HG03342 (cell line): ENCODE data around the gene CARNS1.
A peak's percentile ranks its signal among the peaks of the same experiment; 100 is the strongest.
"Not testable (repeated sequence)": the region's sequence is repeated elsewhere in the genome, so short reads cannot be mapped to it uniquely, and the experiment has no call there.

Experiments
- ATAC-seq: cut with Tn5 transposase; IDR thresholded peaks from one replicate; pipeline ENCODE4 v1.9.1; 2021; ENCODE audit warnings: mild to moderate bottlenecking, moderate library complexity; ENCODE audit not compliant: unreplicated experiment

Gene CARNS1

GRCh38 chr11:67409781-67410368, 5.6 kb upstream of the CARNS1 start:
- ATAC-seq = no peak

GRCh38 chr11:67410369-67410831, 5.1 kb upstream of the CARNS1 start:
- ATAC-seq = no peak

- no peak for ATAC-seq
Observed at GRCh38 chr11:67410984-67411784, 4.3 kb upstream of the CARNS1 start.

- ATAC-seq = no peak
Observed at GRCh38 chr11:67411785-67412152, 3.7 kb upstream of the CARNS1 start.

- no peak for ATAC-seq
Observed at GRCh38 chr11:67412495-67413179, 2.8 kb upstream of the CARNS1 start.

GRCh38 chr11:67413266-67413849, 2.1 kb upstream of the CARNS1 start:
- ATAC-seq = no peak

- no peak for ATAC-seq
Observed at GRCh38 chr11:67416416-67417335, 1.2 kb downstream of the CARNS1 start.

- no peak for ATAC-seq
Observed at GRCh38 chr11:67417425-67417824, 1.9 kb downstream of the CARNS1 start.

GRCh38 chr11:67418476-67419281, 3.2 kb downstream of the CARNS1 start:
- ATAC-seq = no peak

GRCh38 chr11:67419325-67420049, 4.0 kb downstream of the CARNS1 start:
- no peak for ATAC-seq

- no peak for ATAC-seq
Observed at GRCh38 chr11:67420147-67420645, 4.7 kb downstream of the CARNS1 start.

- ATAC-seq = peak; percentile 83
Observed at GRCh38 chr11:67420646-67421429, 5.4 kb downstream of the CARNS1 start.

GRCh38 chr11:67421430-67422031, 6.1 kb downstream of the CARNS1 start:
- no peak for ATAC-seq

GRCh38 chr11:67422891-67423290, 7.4 kb downstream of the CARNS1 start:
- ATAC-seq = no peak

GRCh38 chr11:67423466-67423865, 8.0 kb downstream of the CARNS1 start:
- no peak for ATAC-seq

GRCh38 chr11:67423891-67424613, 8.6 kb downstream of the CARNS1 start:
- no peak for ATAC-seq

GRCh38 chr11:67427364-67427859, 11.9 kb downstream of the CARNS1 start:
- ATAC-seq = not testable (repeated sequence)
